Liver (tissue), 9 donors: ENCODE results near the gene RASL12. TPM values are rescaled to one million over a fixed set of nuclear protein-coding genes. Genes with fewer than 3 reads are reported as not detected.

Experiments
- DNase-seq: peaks from one replicate; pipeline ENCODE4 v3.0.0-alpha.2; 2017; ENCODE audit warnings: low spot score
- H3K27ac ChIP-seq, 2 donors: one replicate each; pipeline ENCODE4 v1.7.0; 2013; ENCODE audit warnings: inconsistent platforms in 2 of 2, low read length in 2 of 2, control low read depth in 1 of 2, low read depth in 1 of 2, mild to moderate bottlenecking in 1 of 2
- H3K27me3 ChIP-seq, 4 donors: one replicate each; pipeline versions ENCODE4 v1.6.1 to v1.7.0; 2013; ENCODE audit warnings: low read length in 3 of 4, inconsistent platforms in 1 of 4, mild to moderate bottlenecking in 1 of 4, moderate library complexity in 1 of 4; ENCODE audit not compliant: control insufficient read depth in 4 of 4, insufficient read depth in 4 of 4
- H3K36me3 ChIP-seq, 4 donors: one replicate each; pipeline versions ENCODE4 v1.6.1 to v1.7.0; 2013; ENCODE audit warnings: low read length in 3 of 4, mild to moderate bottlenecking in 3 of 4, low read depth in 1 of 4, moderate library complexity in 1 of 4; ENCODE audit not compliant: control insufficient read depth in 4 of 4, insufficient read depth in 3 of 4
- H3K4me1 ChIP-seq, 4 donors: one replicate each; pipeline versions ENCODE4 v1.6.1 to v1.7.0; 2013; ENCODE audit warnings: low read length in 3 of 4, mild to moderate bottlenecking in 3 of 4, moderate library complexity in 1 of 4; ENCODE audit not compliant: control insufficient read depth in 4 of 4, insufficient read depth in 4 of 4
- H3K4me3 ChIP-seq, 3 donors: one replicate each; pipeline versions ENCODE4 v1.6.1 to v1.7.0; 2013; ENCODE audit warnings: low read length in 3 of 3, control low read depth in 1 of 3, low read depth in 1 of 3, mild to moderate bottlenecking in 1 of 3
- H3K9ac ChIP-seq, 2 donors: one replicate each; pipeline ENCODE4 v1.7.0; 2013; ENCODE audit warnings: low read length in 2 of 2, mild to moderate bottlenecking in 2 of 2, moderate library complexity in 2 of 2, control low read depth in 1 of 2, low read depth in 1 of 2
- H3K9me3 ChIP-seq, 4 donors: one replicate each; pipeline versions ENCODE4 v1.6.1 to v1.7.0; 2013; ENCODE audit warnings: low read length in 3 of 4; ENCODE audit not compliant: control insufficient read depth in 4 of 4
- EGR1 ChIP-seq, 2 donors: IDR thresholded peaks; 2 replicates each; pipeline ENCODE4 v1.6.1; 2016 to 2018; ENCODE audit warnings: antibody characterized with exemption in 2 of 2, low read depth in 2 of 2
- FOXA1 ChIP-seq: IDR thresholded peaks from 2 replicates; pipeline ENCODE4 v1.6.1; 2016; ENCODE audit warnings: antibody characterized with exemption
- FOXA2 ChIP-seq: IDR thresholded peaks from 2 replicates; pipeline ENCODE4 v1.6.1; 2016; ENCODE audit warnings: antibody characterized with exemption
- GABPA ChIP-seq, 2 donors: IDR thresholded peaks in 1 of 2; conservative IDR thresholded peaks in 1 of 2; 2 replicates each; pipeline ENCODE4 v1.6.1; 2016; ENCODE audit warnings: antibody characterized with exemption in 2 of 2, mild to moderate bottlenecking in 1 of 2, moderate library complexity in 1 of 2
- HNF4A ChIP-seq, 2 donors: conservative IDR thresholded peaks; 2 replicates each; pipeline ENCODE4 v1.6.1; 2016; ENCODE audit warnings: antibody characterized with exemption in 2 of 2, mild to moderate bottlenecking in 2 of 2
- HNF4G ChIP-seq: IDR thresholded peaks from 2 replicates; pipeline ENCODE4 v1.6.1; 2016; ENCODE audit warnings: antibody characterized with exemption
- JUND ChIP-seq, 2 donors: IDR thresholded peaks; 2 replicates each; pipeline ENCODE4 v1.6.1; 2016; ENCODE audit warnings: antibody characterized with exemption in 2 of 2
- NR2F2 ChIP-seq: IDR thresholded peaks from 2 replicates; pipeline ENCODE4 v1.6.1; 2016; ENCODE audit warnings: antibody characterized with exemption
- RAD21 ChIP-seq, 2 donors: IDR thresholded peaks; 2 replicates each; pipeline ENCODE4 v1.6.1; 2016; ENCODE audit warnings: antibody characterized with exemption in 2 of 2, mild to moderate bottlenecking in 2 of 2
- RXRA ChIP-seq, 2 donors: IDR thresholded peaks; 2 replicates each; pipeline ENCODE4 v1.6.1; 2017 to 2018; ENCODE audit warnings: antibody characterized with exemption in 2 of 2, mild to moderate bottlenecking in 1 of 2
- SP1 ChIP-seq: IDR thresholded peaks from 2 replicates; pipeline ENCODE4 v1.6.1; 2018; ENCODE audit warnings: antibody characterized with exemption, mild to moderate bottlenecking
- TAF1 ChIP-seq: conservative IDR thresholded peaks from 2 replicates; pipeline ENCODE4 v1.6.1; 2016; ENCODE audit warnings: antibody characterized with exemption, mild to moderate bottlenecking
- YY1 ChIP-seq: IDR thresholded peaks from 2 replicates; pipeline ENCODE4 v1.6.1; 2016; ENCODE audit warnings: antibody characterized with exemption, mild to moderate bottlenecking
- WGBS: extraction: QIAGEN DNeasy Blood & Tissue Kit; methylation state at CpG from one replicate; pipeline ENCODE4 v1.1.7; 2013; 5-methylcytosine and 5-hydroxymethylcytosine counted together
- polyA plus RNA-seq, 2 donors: library from polyadenylated mRNA; stranded (reverse) in 1 of 2; unstranded in 1 of 2; fragments of 200-250 nt in 1 of 2; fragments of >200 nt in 1 of 2; fragmentation: Nextera tagmentation in 1 of 2; extraction: Ambion mirVana in 1 of 2; gene quantifications; one replicate each; pipeline versions ENCODE4 v1.2.1 to v1.2.3, GENCODE V29; 2013 to 2015
- total RNA-seq, 2 donors: library from RNA; depleted of rRNA; stranded (reverse); fragments of >200 nt; gene quantifications; one replicate each; pipeline ENCODE4 v1.2.3, GENCODE V29; 2014
- TF ChIP-seq, protein P1 (sequence below): IDR thresholded peaks from 2 replicates; pipeline ENCODE4 v1.6.1; 2016; ENCODE audit warnings: antibody characterized with exemption
- TF ChIP-seq, protein P2 (sequence below): IDR thresholded peaks from 2 replicates; pipeline ENCODE4 v1.6.1; 2016; ENCODE audit warnings: antibody characterized with exemption, mild to moderate bottlenecking
- TF ChIP-seq, protein P3 (sequence below): IDR thresholded peaks from 2 replicates; pipeline ENCODE4 v1.6.1; 2016; ENCODE audit warnings: antibody characterized with exemption
- donor health status: healthy.
- donor health status: healthy.
- donor health status: healthy.
- donor health status: healthy.
- donor health status: healthy.

Gene RASL12
- total and polyA plus RNA-seq, 4 donors: 0.50 to 0.92 (median 0.63) TPM

DNA sequence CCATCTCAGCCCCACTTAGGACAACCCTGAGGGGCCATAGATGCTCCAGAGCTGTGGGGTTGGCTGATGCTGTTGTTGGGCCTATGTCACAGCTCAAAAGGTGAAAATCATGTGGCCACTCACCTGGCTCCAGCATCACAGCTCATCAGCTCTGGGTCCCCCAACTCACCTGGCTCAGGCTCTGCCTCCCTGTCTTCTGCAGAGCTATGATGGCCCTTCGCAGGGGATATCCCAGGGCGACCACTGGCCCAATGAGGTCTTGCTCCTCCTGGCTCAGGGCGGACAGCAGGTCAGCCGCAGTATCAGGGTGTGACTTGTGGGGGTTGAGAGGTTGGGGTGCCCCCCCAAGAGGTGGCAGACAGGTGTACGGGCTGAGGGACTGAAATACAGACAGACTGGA, 31.5 kb upstream of the RASL12 start:
- peaks cover 10 to 32% (median 18%) of the 10 kb centered on the region in 4 donors for H3K36me3 ChIP-seq
- H3K27ac ChIP-seq: no peak overlapping the region
- no peak overlapping the region for H3K4me3 ChIP-seq
- WGBS: 96% methylated on average over 5 of the region's 5 CpGs
- no peak for TF ChIP-seq RAD21 (IDR thresholded peaks at IDR 0.05)
- TF ChIP-seq, protein P1, sequence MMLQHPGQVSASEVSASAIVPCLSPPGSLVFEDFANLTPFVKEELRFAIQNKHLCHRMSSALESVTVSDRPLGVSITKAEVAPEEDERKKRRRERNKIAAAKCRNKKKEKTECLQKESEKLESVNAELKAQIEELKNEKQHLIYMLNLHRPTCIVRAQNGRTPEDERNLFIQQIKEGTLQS: no peak
- no peak for TF ChIP-seq FOXA1
- TF ChIP-seq, protein P2, sequence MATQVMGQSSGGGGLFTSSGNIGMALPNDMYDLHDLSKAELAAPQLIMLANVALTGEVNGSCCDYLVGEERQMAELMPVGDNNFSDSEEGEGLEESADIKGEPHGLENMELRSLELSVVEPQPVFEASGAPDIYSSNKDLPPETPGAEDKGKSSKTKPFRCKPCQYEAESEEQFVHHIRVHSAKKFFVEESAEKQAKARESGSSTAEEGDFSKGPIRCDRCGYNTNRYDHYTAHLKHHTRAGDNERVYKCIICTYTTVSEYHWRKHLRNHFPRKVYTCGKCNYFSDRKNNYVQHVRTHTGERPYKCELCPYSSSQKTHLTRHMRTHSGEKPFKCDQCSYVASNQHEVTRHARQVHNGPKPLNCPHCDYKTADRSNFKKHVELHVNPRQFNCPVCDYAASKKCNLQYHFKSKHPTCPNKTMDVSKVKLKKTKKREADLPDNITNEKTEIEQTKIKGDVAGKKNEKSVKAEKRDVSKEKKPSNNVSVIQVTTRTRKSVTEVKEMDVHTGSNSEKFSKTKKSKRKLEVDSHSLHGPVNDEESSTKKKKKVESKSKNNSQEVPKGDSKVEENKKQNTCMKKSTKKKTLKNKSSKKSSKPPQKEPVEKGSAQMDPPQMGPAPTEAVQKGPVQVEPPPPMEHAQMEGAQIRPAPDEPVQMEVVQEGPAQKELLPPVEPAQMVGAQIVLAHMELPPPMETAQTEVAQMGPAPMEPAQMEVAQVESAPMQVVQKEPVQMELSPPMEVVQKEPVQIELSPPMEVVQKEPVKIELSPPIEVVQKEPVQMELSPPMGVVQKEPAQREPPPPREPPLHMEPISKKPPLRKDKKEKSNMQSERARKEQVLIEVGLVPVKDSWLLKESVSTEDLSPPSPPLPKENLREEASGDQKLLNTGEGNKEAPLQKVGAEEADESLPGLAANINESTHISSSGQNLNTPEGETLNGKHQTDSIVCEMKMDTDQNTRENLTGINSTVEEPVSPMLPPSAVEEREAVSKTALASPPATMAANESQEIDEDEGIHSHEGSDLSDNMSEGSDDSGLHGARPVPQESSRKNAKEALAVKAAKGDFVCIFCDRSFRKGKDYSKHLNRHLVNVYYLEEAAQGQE: no peak
- no peak for TF ChIP-seq YY1
- no peak for TF ChIP-seq EGR1 (IDR thresholded peaks at IDR 0.05; ENCODE audit: low read depth in 2 of 2)
- TF ChIP-seq, protein P3, sequence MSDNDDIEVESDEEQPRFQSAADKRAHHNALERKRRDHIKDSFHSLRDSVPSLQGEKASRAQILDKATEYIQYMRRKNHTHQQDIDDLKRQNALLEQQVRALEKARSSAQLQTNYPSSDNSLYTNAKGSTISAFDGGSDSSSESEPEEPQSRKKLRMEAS: no peak
- TF ChIP-seq NR2F2: no peak
- TF ChIP-seq GABPA (IDR thresholded peaks at IDR 0.05 in 1 of 2, conservative IDR thresholded peaks at IDR 0.05 in 1 of 2): no peak
- TF ChIP-seq FOXA2: no peak
- TF ChIP-seq RXRA (IDR thresholded peaks at IDR 0.05): no peak
- TF ChIP-seq HNF4G: no peak
- TF ChIP-seq SP1: no peak
- no peaks in the 10 kb centered on the region for H3K9me3 ChIP-seq
- DNase-seq: no peak
- peaks cover 0 to 16% (median 12%) of the 10 kb centered on the region in 4 donors for H3K4me1 ChIP-seq
- H3K27me3 ChIP-seq: no peaks in the 10 kb centered on the region
- H3K9ac ChIP-seq: no peak overlapping the region

DNA sequence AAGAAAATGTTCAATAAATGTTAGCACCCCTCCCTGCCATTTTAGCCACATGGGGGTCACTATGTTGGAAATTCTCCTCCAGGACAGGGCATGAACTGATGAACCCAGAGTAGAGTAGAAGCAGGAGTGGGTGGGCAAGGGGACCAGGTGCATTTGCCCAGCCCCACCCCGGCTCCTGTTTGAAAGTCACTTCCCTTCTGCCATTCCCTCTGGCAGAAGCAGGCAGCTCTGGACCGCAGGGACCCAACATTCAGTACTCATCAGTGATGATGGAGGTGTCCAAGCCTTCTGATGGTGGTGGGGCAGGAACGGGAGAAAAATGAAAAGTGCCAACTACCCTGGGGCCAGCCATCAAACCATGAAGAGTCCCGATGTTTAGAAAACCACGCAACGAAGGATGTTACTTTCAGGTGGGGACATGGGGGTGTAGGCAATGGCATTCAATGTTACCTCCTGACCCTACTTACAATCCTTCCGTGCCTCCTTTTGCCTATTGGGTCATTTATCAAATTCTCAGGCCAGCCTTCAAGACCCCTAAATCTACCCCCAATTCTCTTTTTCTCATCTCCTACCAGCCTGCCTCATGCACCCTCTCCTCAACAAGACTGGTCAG, 30.0 kb upstream of the RASL12 start:
- Histone ChIP-seq H3K4me3 (no peak overlapping the region), H3K9ac (no peak overlapping the region), H3K9me3 (no peaks in the 10 kb centered on the region), H3K27me3 (no peaks in the 10 kb centered on the region), H3K4me1 (peaks cover 0 to 16% (median 13%) of the 10 kb centered on the region in 4 donors), H3K27ac (no peak overlapping the region), H3K36me3 (peaks cover 10 to 32% (median 18%) of the 10 kb centered on the region in 4 donors)
- no peak for TF ChIP-seq SP1
- TF ChIP-seq, protein P1: no peak
- no peak for TF ChIP-seq FOXA2
- TF ChIP-seq YY1: no peak
- no peak for TF ChIP-seq NR2F2
- no peak for TF ChIP-seq EGR1 (IDR thresholded peaks at IDR 0.05; ENCODE audit: low read depth in 2 of 2)
- TF ChIP-seq RXRA (IDR thresholded peaks at IDR 0.05): no peak
- no peak for TF ChIP-seq HNF4A (conservative IDR thresholded peaks at IDR 0.05)
- no peak for TF ChIP-seq RAD21 (IDR thresholded peaks at IDR 0.05)
- TF ChIP-seq JUND (IDR thresholded peaks at IDR 0.05): no peak
- no peak for TF ChIP-seq HNF4G
- TF ChIP-seq TAF1: no peak
- TF ChIP-seq, protein P3: no peak
- TF ChIP-seq, protein P2: no peak
- no peak for TF ChIP-seq FOXA1
- no peak for TF ChIP-seq GABPA (IDR thresholded peaks at IDR 0.05 in 1 of 2, conservative IDR thresholded peaks at IDR 0.05 in 1 of 2)
- DNase-seq: no peak
- 98% methylated on average over 7 of the region's 7 CpGs for whole genome bisulfite sequencing
